ENCODE measurements around the gene PLGLB2.
"Not testable (repeated sequence)": the region's sequence is repeated elsewhere in the genome, so short reads cannot be mapped to it uniquely, and the experiment has no call there.

The PLGLB2 gene

DNA sequence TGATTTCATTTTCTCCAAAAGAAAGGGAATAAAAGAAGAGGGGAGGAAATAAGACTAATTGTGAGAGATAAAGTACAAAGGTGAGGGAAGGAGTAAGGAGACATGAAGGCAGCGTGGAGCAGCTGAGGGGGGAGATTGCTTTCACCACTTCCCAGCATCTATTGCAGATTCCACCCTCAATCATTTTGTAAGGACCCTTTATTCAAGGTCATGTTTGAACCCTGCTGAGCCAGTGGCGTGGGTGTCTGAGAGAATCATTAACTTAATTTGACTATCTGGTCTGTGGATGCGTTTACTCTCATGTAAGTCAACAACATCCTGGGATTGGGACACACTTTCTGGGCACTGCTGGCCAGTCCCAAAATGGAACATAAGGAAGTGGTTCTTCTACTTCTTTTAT lies at the start of gene PLGLB2:
Gene PLGLB2, plus strand, starts transcription at position 297 of the 400 bp plus-strand sequence. Its CDS starts 67 bp downstream, at position 364.
- DNase-seq = not testable (repeated sequence)

DNA sequence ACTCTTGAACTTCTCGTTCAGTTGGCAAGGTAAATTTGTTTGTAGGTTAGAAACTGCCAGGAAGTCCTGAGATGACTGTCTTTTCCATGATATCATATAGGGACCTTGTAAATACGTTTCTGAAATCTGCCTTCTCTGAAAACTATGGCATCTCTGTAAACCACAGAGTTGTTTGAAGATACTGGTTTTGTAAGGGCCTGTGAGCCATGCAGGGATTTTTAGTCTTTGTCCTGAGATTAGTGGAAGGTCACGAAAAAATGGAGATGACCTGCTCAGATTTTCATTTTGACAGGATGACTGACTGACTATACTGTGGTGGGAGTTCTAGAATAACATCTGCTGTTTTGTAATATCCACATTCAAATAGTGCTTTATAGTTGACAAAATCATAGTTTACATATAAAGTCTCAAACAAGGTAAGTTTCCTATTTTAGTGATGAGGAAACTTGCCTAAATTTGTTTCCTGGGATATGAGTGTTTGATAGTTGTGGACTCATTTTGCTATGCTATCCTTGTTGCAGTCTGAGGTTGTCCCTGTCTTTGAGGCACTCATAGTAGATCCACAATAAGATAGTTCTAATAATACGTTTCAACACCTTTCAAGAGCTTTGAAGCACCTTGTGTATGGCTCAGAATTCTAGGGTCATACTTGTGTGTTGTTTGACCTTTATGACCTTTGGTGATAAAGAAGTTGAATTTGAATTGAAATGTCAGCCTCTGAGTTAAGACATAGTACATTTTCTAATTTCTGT lies 43.1 kb upstream of the PLGLB2 start:
- not testable (repeated sequence) for DNase-seq

DNA sequence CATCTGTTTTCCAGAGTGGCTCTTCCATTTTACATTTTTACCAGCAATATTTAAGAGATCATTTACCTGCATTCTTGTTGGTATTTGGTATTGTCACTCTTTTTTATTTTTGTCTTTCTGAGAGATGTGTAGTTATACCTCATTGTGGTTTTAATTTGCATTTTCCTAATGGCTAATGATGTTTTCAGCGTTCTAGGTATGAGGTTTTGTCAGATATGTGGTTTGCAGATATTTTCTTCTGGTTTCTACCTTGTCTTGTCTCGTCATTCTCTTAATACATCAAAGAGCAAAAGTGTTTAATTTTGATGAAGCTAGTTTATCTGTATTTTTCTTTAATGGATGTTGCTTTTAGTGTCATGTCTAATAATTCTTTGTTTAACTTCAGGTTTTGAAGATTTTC lies 39.5 kb upstream of the PLGLB2 start:
- not testable (repeated sequence) for DNase-seq

DNA sequence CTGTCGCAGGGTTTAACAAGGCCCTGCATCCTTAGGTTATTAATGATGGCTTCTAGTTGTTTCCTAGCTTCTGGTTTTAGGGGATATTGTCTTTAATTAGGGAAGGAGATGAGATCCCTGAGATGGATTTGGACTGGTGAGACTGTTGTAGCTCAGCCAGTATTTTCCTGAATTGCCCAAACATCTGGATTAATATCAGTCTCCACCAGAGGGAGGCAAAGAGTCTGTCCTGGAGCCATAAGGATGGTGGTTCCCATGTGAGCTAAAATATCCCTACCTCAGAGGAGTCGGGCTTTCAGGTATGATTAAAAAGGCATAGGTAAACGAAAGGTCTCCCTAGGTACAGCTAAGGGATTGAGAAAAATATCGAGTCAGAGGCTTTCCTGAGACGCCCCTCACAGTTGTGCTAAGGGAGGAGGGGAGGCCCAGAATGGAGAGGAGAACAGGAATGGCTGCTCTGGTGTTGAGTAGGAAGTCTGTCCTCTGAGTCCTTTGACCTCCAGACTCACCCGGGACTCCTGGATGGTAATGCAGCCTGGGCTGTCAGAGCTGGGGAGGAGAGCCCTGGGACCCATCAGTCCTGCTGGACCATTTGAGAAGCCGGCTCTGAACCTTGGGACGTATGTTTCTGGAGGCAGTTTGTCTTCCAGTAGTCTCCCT lies 19.8 kb upstream of the PLGLB2 start:
- not testable (repeated sequence) for DNase-seq

DNA sequence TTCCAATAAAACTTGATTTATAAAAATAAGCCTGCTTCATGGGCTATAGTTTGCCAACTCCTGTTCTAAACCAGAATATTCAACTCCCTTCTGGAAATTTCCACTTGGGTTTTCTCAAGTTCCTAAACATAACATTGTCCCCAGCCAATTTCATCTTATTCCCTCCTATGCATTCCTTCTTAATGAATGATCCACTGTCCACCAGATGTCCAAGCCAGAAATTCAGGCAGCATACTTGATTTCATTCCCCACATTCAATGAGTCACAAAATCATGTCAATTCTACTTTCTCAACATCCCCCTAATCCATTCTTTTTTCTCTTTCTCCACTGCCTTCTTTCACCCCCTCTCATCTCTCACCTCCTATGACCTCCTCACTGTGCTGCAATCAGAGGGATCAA lies 7.0 kb upstream of the PLGLB2 start:
- not testable (repeated sequence) for DNase-seq

DNA sequence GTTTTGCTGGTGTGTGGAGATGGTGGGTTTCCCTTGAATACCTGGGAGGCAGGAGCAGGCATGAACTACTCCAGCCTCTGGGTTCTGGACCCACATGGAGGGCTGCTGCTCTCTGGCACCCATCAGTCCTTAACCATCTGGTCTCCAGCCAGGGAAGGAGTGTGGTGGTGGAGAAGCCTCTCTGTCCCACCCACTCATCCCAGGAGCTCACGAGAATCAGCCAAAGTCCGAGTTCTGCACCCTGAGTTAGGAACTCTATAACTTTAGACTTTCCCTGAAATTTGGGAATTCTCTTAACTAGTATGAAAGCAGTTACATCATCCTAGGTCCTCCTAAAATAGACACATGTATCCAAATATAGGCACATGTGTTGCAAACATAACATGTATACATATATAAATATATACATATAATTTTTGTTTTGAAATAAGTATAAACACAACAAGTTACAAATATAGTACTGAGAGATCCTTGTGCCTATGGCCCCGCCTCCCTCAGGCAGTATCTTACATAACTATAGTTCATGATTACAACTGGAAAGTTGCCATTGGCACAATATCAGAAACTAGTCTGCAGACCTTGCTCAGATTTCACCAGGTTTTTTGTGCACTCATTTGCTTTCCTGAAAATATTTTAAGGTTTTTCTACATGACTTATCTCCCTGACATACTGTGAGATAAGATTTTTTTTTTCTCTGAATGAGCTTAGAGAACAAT lies 5.3 kb upstream of the PLGLB2 start:
- DNase-seq = not testable (repeated sequence)

DNA sequence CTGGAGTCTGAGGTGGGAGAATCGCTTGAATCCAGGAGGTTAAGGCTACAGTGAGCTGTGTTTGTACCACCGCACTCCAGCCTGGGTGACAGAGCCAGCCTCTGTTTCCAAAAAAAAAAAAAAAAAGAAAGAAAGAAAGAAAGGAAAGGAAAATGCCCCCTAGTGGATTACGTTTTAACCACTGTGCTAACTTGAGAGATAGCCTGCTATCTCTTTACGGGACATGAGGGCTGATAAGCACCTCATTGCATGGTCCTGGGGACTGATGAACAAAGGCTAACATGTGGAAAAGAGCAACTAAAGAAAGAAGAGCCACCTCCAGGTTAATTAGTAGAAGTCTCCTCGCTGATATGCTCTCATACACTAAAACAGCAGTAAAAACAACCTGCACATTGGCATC lies 4.2 kb upstream of the PLGLB2 start:
- DNase-seq = not testable (repeated sequence)

DNA sequence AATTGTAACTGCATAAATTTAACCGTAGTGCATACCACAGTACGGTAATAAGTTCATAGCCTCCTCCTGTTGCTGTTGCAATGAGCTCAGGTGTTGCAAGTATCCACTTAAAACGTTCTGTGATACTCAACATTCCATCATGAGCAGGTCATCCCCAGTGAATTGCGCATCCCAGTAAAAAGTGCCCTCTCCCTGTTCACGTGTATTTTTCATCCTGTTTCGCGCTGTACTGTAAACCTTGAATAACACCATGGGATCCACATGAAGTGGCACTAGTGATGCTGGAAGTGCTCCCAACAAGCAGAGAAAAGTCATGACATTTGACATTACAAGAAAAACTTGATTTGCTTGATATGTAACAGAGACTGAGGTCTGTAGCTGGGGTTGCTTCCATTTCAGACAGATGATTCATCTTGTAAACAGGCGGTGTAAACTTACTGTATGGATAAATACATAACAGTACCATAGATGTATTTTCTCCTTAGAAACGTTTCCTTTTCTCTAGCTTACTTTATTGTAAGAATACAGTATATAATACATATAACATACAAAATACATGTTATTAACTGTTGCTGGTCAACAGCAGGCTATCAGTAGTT lies 2.4 kb upstream of the PLGLB2 start:
- not testable (repeated sequence) for DNase-seq

DNA sequence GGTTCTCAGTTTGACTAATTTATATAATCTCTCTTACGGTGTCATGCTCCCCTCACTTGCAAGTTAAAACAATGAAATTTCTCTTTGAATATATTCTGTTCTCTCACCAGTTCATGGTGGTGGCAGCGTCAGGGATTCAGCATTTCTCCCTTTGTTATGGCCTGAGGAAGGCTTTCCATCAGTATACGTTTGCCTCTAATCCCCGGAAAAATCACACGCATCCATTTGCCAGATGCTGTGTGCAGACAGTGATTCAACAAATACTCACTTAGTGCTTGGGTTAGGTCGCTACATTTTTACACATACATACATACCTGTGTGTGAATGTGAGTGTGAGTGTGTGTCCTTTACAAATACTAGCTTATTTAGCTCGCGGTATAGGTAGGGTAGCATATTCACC lies 637 bp downstream of the PLGLB2 start:
- DNase-seq = not testable (repeated sequence)

DNA sequence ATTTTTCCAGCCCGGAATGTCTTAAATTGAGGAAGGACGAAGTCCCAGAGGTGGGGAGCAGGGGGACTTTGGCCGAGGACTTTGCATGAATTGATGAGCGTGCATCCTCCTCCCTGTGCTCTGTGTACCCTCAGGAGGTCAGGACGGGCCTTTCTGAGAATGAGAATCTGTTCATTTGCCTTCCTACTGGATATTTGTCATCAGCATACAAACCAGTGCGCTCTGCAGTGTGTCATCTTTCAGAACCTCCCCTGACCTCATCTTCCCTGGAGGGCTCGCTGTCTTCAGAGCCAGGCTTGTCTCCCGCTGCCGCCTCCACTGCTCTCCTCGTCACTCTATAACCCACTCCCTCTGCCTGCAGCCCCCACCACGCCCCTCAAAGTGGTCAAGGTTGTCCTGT lies 2.7 kb downstream of the PLGLB2 start:
- DNase-seq = not testable (repeated sequence)

DNA sequence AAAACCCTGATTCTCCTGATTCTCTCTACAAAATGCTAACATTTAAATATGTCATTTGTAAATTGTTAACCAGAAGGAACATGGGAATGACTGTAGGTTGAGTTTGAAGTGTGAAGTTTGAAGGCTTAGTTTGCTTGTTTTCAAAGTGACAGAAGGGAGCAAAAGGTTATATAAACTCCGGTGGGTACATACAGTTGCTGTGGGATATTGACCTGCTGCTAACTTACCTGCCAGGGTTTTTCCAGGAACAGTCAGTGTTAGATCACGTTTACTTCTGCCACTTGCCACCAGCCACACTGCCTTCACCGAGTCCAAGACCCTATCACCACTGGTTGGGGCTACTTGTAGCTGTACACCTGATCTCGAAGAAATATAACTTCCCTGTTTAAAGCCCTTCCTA lies 6.9 kb downstream of the PLGLB2 start:
- DNase-seq = not testable (repeated sequence)

Measured in activated CD4-positive, alpha-beta T cell treated with anti-CD3 and anti-CD28 coated beads for 1 hour (primary cell).